Nucleus accumbens (tissue), 56 donors: ENCODE data around the gene VPS51.

Source experiments
- DNase-seq, 56 donors: peaks; one replicate each; lab custom pipeline; 2025; lab: John Stamatoyannopoulos, UW

Gene VPS51

DNA sequence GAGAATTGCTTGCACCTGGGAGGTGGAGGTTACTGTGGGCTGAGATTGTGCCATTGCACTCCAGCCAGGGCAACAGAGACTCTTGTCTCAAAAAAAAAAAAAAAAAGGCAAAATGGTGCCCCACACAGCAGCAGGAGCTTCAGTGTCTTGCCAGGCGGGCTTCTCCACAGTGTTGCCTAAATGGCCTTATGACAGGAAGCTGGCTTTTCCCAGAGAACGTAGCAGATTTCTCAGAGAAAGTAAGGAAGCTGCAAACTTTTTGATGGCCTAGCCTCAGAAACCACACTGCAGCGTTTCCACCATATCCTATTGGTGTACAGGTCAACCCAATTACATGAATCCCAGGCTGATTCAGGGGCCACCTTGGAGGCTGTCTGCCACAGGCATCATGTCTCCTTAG is 61.3 kb downstream of the VPS51 start:
- no peak for DNase-seq

DNA sequence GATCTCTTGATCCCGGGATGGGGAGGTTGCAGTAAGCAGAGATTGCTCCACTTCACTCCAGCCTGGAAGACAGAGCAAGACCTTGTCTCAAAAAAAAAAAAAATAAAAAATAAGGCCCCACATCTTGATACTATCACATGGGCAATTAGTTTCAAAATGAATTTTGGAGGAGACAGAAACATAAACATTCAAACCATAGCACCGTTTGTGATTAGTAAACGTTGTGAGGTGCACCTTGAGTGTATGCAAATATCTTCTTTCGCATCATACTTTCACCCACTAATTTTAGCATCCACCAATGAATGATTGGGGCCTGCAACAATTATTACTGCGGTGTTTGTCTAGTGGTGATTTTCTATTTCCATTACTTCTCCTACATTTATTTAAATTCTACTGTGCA is 63.0 kb downstream of the VPS51 start:
- DNase-seq: no peak

DNA sequence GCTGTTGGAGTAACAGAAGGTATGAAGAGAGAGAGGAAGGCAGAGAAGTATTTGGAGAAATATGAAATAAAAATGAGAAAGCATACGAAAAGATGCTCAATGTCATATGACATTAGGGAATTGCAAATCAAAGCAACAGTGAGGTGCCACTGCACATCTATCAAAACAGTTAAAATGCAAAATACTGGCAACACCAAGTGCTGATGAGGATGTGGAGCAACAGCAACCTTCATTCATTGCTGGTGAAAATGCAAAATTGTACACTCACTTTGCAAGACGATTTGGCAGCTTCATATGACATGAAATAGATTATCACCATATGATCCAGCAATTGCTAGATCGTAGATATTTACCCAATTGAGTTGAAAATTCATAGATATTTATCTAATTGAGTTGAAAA is 64.6 kb downstream of the VPS51 start:
- DNase-seq: no peak
